ENCODE measurements around the gene SPACA1.

GRCh38 chr6:88062376-88062775, 14.7 kb downstream of the SPACA1 start:
- TF ChIP-seq RAD21 (conservative IDR thresholded peaks at IDR 0.05) (no peak), CTCF (IDR thresholded peaks at IDR 0.05; ENCODE audit: poor library complexity, severe bottlenecking) (no peak), SMC3 (conservative IDR thresholded peaks at IDR 0.05; ENCODE audit: poor library complexity) (no peak)
